HG03442 (cell line): ENCODE results near the gene TDRD3.

Source experiments
- ATAC-seq: cut with Tn5 transposase; IDR thresholded peaks from one replicate; pipeline ENCODE4 v1.9.1; 2021; ENCODE audit warnings: mild to moderate bottlenecking, moderate library complexity; ENCODE audit not compliant: unreplicated experiment

TDRD3 gene

DNA sequence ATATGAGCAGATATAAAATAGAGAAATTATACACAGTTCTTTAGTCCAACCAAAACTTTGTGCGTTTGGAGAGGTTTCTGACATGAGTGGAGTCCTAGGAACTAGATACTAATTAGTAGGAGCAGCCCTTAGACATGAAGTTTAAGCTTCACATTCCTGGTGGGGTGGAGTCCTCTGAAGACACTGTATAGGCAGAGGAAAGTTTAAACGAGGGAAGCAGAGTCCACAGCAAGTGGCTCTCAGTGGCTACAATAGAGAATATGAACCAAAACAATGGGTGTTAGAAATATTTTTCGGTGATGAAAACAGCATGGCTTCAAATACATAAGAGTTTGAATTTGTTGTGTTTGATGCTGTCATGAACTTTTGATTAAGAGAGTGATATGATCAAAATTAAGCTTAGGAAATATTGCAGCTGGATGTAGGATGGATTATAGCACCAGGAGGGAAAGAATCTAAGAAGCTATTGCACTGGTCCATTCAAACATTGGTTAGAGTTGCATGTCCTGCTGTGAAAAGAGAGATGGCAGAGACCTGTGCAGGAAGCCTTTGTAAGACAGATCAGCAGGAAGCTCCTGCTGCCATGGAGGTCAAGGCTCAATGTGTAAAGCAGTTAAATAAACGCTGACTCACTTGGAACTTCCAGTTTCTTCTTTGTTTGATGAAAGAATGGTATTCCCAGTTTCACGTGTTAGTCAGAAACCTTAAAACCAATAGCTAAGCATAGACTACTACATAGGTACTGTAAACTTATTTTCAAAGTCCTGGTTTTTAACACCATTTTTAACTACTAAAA lies 175.2 kb downstream of the TDRD3 start:
- no peak for ATAC-seq

DNA sequence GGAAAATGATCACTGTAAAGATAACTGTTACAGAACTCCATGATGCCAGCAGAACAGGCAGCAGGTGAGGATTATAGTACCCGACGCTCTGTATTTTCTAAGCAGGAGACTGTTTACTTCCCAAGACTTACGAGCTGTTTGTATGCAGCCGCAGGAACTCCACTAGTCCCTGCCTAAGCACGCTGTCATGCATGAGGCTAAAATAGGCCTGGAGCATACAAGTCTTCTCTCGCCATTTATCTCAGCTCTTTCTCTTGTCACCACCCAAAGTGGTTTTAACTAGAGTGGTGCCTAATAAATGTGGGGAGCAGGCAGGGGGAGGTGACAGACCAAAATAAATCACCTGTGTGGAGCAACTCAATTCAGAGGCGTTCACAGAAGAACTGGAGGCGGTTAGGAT lies 175.8 kb downstream of the TDRD3 start:
- no peak for ATAC-seq

DNA sequence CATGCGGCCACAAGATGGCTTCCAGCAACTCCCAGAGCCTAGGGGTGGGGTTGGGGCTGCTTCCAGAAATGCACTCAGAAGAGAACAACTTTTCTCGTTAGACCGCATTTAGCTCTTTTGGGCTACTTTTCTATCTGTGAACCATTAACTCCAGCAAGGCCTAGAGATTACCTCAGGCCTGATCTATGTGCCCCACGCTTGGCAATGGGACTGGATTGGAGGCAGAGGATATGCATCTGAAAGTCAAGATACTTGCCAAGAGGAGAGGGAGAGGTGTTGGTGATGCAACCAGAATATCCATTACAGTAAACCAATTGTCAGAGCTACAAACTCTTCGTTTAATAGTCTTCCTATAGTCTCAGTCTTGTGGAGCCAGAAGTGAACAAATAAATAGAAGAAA lies 177.7 kb downstream of the TDRD3 start:
- ATAC-seq = no peak

DNA sequence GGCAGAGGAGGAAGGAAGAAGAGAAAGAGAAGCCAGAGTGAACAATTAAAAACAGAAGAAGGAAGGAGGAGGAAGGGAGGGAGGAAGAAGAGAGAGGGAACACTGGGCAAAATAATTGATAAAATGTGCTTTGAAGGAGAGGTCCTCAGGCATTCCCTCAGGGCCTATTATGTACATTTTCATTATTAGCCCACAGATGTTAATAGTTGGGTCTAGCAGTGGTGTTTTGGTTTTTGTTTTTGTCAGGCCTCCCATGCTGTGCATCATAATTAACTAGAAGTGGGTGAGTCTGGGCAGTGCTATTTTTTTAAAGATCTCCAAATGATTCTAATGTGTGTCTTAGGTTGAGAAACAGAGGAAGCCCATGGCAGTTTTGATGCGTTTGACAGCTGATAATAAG lies 178.1 kb downstream of the TDRD3 start:
- ATAC-seq = no peak

DNA sequence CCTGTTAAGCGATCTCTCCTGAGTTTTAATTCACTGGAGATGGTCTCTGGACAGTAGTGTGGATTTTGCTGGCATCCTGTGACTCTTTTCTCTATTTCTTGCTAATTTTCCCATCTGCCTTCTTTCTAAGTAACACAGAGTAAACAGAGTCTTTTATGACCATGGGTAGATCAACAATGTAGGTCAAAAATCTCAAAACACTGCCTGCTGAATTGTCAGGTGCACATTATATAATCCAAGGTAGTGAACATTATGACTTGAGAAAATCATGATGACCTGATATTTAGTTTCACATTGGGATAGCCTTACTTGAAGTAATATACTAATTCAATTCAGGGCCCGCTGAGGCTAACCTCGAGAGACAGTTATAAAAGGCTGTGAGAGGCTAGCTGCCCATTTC lies 180.7 kb downstream of the TDRD3 start:
- no peak for ATAC-seq

DNA sequence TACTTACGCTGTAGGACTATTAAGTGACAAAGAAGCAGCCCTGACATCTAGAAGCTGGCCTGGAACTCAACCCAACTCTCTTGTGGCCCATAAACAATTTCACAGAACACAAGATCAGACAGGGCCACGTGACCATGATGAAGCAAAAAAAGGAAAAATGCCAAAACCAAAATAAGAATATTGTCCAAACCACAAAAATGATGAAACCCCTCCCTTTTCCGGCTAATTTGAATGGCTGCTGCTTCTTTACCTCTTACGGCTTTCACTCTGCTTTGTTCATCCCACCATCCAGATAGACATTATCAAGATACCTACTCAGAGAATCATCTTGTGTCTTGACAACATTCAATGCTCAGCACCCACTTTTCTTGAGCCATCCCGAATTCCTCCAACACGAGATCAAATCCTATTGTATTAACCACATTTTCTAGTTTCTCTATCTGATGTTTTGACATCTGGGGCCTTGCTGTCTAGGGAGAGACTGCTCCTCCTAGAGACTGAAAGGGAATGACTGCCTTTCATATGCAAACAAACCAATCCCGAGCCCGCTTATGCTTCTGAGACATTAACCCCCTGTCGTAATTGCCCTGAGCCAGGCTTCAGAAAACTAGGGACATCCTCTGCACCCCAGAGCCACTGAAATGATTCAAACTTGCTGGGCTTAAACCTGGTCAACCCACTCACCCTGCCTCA lies 186.3 kb downstream of the TDRD3 start:
- no peak for ATAC-seq

DNA sequence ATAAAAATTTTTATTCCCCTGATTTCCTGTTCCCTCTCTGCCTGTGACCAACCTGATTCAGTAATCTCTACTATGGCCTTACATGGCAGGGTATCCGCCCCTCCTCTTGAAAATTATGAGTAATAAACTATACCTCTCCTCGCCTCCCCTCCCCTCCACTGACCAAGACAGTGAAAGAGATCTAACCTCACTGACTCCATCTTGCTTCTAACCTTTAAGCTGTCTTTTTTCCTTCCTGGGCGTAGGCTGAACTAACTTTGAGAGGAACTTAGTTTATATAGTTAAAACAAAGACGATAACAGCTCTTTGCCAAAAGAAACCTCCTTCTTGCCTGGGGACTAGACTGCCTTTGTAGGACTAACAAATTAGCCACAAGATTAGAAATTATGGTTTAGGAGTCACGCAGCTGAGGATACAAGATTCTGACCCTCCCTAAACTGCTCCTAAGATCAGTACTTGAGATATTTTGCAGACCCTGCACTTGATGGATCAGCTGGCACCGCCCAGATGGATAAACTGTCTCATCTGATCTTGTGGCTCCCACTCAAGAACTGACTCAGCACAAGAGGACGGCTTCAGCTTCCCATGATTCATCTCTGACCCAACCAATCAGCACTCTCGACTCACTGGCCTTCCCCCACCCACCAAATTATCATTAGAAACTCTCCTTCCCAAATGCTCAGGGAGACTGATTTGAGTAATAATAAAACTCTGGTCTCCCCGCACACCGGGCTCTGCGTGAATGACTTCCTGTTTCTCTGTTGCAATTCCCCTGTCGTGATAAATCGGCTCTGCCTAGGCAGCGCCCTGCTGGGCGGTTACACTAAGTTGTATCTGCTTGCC lies 187.1 kb downstream of the TDRD3 start:
- no peak for ATAC-seq

DNA sequence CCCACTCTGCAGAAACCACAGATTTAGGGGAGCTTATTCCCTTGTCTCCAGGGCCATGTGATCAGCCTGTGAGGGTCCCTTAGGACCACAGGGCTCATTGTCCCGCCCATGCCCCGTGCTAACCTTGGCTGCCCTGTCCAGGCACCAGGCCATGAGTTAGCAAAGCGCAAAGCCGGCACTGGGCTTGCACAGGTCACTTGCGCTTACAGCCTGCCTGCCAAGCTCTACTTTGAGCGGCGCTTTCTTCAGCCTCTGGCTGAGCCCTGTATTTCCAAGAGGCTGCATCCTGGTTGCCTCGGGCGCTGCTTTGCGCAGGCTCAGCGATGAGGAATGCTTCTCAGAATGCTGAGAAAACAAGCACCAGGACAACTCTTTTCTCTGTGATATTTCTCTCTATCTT lies 188.0 kb downstream of the TDRD3 start:
- no peak for ATAC-seq

DNA sequence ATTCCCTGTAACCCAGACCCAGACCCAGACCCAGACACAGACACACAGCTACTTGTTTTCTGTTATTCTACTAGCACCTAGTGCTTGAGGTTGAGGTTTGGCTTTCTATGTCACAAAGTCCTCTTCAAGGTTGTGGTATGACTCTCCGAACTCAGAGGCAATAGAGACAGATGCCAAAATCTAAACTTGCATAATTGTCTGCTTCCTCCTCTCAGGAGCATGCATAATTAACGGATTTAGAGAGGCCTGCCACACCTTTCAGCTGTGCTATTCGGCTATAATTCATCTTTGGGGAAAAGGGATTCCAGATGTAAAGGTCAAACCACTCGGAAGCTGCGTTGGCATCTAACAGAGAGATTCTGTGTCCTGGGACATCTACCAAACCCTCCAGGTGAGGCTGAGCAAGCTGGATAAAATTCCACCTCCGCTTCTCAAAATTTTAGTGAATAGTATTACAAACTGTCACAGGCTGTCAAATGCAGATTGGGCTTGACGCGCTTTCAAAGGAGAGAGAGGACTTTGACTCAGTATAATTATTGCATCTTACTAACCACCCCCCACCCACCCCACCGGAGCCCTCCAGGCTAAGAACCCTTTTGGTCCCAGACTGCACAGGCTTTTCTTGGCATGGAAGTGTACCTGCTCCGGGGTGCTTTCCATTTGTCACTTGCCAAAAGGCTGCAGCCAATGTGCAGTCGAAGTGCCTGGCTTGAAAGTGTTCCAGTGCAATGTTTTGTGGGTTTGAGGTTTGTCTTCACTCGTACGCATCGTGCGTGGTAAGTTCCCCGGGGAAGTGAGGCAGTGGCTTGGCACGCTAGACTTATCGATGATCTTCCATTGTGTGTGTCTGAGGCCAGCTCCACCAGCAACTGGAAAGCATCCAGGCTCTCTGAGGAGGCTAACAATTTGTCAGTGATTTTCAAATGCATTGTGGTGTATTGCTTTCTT lies 194.1 kb downstream of the TDRD3 start:
- peak; percentile 67 for ATAC-seq

DNA sequence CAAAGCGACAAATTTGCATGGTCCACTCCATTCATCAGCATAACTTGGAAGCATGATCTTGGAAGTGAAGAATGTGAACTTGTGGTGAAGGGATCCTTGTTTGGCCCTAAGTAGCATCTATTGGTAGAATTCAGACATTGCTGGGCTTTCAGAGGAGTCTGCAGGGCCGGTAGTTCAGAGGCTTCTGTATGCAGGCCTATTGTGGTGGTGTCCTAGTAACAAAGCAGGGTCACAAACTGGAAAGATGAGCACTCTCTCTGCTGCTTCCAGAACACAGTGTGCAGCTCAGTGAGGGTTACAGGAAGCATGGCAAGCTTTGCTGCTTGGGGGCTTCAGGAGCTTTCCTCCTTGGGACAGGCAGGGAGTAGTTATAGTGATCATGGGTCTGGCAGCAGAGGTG lies 206.0 kb downstream of the TDRD3 start:
- ATAC-seq = no peak

DNA sequence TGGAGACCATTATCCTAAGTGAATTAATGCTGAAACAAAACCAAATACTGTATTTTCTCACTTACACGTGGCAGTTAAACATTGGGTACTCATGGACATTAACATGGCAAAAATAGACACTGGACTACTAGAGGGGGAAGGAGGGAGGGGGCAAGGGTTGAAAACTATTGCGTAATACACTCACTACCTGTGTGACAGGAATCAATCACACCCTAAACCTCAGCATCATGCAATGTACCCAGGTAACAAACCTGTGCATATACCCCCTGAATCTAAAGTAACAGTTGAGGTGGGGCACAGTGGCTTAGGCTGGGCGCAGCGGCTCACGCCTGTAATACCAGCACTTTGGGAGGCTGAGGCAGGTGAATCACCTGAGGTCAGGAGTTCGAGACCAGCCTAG lies 207.0 kb downstream of the TDRD3 start:
- no peak for ATAC-seq

DNA sequence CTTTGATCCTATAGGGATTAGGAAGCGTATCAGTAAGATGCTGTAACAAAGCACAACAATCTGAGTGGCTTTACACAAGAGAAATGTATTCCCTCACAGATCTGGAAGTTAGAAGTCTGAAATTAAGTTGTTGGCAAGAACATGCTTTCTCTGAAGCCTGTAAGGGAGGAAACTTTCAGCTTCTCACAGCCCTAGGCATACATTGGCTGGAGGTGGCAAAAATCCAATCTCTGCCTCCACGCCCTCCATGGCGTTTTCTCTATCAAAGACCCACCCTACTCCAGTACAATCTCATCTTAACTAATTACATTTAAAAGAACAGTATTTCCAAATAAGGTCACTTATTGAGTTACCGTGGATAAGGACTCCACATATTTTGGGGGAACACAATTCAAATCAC lies 211.9 kb downstream of the TDRD3 start:
- ATAC-seq = no peak

DNA sequence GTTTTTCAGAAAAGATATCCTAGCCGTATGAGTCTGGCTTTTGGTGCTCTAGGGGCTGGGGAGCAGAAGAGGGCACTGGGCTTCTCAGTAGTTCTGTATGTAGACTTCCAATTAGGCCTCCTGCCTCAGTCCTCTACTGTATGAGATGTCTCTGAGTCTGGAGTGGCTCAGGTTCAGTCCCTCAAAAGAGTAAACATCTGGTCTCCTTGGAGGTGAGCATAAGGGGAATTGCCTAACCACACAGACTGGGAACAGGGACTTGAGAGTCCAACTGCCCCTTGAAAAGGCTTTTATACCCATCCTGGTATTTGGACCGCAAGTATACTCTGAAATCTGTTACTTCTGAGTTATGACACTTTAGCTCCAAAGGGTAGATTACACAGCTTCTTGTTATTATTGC lies 214.5 kb downstream of the TDRD3 start:
- ATAC-seq = no peak

DNA sequence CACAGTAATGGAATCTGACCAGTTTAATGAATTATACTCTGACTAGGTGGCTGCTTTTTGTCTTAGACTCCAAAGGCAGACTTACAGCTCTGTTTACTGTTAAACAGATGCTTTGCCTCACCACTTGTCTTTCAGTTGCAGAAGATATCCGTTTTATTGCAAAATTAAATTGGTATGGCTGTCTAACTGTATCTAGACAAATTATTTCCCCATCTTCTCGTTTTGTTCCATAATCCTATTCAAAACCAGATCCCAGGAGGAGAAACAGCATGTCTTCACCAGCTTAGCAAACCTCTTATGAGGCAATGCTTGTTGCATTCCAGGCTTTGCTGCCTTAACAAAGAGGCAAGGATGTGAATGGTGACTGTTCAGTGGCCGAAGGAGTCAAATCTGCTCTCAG lies 215.6 kb downstream of the TDRD3 start:
- ATAC-seq = no peak

DNA sequence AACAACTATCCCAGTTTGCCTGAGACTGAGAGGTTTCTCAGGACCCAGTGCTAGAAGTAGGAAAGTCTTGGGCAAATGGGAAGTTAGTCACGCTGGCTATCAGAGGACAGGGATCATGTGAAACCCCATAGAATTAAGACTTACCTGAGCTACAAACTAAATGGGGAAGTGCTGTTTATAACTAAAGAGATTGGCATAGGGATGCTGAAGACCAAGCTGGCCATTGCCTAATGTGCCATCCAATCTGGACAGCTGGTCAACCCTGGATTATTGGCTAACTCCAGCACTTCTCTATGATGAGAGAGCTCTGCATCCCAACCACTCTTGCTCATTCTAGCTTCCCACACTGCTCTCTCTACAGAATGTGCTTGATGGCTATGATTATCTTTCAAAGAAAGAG lies 216.1 kb downstream of the TDRD3 start:
- ATAC-seq = no peak

DNA sequence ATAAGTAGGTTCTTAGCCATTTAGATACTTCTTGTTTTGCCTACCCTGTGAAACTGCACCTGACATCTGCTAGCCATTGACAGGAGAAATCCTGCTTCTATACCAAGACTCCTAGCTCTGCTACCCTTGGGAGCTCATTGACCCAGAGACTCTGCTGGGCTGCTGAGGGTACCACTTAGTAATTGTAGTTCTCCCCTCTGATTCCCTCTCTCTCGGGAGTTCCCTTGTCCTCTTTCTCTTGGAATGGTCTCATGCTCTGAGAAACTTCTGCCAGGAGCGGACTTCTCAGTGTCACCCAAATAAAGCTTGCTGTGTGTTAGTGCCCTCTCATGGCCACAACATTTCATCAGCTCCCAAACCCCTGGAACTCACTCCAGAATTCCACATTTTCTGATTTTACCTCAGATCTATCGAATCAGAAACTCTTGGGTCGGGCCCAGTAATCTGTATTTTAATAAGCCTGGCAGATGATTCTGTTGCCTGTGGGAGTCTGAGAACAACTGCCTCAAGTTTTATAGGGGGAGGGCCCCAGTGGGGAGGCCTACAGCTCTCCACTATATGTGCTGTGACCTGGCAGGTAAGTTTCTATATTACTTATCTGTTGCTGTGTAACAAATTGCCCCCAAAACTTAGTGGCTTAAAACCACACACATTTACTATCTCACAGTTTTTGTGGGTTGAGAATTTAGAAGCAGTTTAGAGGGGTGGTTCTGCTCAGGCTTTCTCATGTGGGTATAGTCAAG lies 221.1 kb downstream of the TDRD3 start:
- no peak for ATAC-seq

DNA sequence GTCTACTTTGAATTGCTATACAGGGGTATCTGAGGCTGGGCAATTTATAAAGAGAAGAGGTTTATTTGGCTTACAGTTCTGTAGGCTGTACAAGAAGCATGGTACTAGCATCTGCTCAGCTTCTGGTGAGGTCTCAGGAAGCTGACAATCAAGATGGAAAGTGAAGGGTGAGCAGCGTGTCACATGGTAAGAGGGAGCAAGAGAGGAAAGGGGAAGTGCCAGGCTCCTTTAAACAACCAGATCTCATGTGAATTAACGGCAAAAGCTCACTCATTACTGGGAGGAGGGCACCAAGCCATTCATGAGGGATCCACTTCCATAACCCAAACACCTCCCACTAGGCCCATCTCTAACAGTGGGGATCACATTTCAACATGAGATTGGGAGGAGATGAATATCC lies 222.4 kb downstream of the TDRD3 start:
- no peak for ATAC-seq

DNA sequence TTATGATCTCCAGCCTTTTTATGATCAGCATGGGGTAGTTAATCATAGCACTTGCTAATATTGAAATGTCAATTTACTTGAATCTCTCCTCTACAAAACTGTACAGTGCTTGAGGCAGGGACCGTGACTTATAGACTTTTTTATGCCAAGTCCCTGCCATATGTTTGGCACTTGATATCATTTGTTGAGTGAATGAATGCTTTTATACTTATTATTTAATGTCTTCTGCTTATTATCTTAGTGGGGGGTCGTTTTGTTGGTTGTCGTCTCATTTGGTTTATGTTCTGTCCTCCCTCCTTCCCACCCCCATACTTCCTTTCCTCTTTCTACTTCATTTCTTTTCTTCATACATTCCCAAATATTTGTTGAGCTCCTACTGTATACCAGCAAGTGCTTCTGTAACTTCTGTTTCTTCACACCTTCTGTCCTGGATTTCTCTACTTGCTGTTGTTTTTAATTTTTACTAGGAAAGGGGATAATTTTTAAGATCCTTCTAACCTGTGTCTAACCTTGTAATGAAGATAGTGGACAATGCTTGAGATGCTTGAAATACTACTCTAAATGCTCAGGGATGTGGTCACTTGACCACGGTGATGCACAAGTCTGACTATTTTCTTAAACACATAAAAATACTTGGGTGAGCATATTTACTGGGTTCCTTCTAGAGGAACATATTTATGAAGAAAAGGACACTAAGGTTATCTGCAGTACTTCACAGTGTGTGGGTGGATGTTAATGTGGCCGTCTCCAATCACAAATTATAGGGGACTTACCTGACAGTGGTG lies 223.8 kb downstream of the TDRD3 start:
- ATAC-seq = no peak

DNA sequence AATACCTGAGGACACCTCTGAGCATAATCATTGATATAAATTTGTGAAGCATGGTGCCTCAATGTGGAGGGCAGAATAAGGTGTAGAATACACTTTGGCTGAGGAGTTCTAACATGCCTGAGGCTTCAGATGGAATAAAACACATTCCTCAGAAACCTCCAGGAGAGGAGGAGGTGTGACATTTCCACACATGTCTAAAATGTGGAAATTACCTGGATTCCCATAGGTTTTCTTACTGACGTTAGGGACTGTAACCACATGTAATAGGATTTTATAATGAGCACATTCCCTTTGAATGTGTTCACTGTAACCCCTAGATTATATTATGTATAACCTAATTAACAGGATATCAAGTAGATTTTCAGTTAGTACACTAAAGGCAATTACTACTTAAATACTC lies 226.1 kb downstream of the TDRD3 start:
- ATAC-seq = no peak
